Omental fat pad (tissue), 4 donors: Measurements from ENCODE around the gene ACSF2. TPM values are rescaled to one million over a fixed set of nuclear protein-coding genes. Genes with fewer than 3 reads are reported as not detected.
A peak's percentile ranks its signal among the peaks of the same experiment; 100 is the strongest.

Source experiments
- ATAC-seq: fragments of 150-250 bp; one replicate; pipeline ENCODE4 v1.9.1; 2016; ENCODE audit warnings: mild to moderate bottlenecking, moderate library complexity; ENCODE audit not compliant: low FRiP score
- DNase-seq: peaks from one replicate; pipeline ENCODE4 v3.0.0-alpha.2; 2019; ENCODE audit warnings: low spot score
- CTCF ChIP-seq, 3 donors: fragments of 450-650 bp; IDR thresholded peaks; one replicate each; pipeline ENCODE4 v1.5.1; 2016 to 2017; ENCODE audit warnings: antibody characterized with exemption in 3 of 3, mild to moderate bottlenecking in 3 of 3, moderate library complexity in 2 of 3
- total RNA-seq, 4 donors: library from RNA; depleted of rRNA; stranded (reverse); fragments of >200 nt; gene quantifications; one replicate each; pipeline ENCODE4 v1.1.0, GENCODE V29; 2016

The ACSF2 gene
- total RNA-seq, 4 donors from 2014 or later, result 36.6 to 140 (median 65.3) TPM

DNA sequence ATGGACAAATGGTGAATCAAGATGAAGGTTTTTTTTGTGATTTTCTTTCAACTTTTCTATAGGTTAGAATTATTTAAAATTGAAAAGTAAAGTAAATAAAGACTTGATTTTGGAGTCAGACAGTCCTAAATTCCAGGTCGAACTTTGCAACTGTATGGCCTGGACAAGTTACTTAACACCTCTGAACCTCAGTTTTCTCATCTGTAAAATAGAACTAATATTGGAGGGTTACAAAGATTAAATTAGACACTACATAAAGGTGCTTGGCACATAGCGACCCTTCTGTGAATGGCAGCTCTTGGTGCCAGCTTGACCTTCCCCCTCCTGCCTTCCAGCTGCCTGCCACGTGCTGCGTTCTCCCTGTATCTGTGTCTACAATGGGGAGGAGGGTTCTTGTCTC is 55.6 kb downstream of the ACSF2 start:
- TF ChIP-seq CTCF (IDR thresholded peaks at IDR 0.05), result no peak
- DNase-seq (no peak), ATAC-seq (no peak)

- TF ChIP-seq CTCF (IDR thresholded peaks at IDR 0.05), result no peak
- DNase-seq (no peak), ATAC-seq (no peak)
Observed at GRCh38 chr17:50482110-50482509, 56.1 kb downstream of the ACSF2 start.

GRCh38 chr17:50482516-50482915 is 56.5 kb downstream of the ACSF2 start:
- TF ChIP-seq CTCF (IDR thresholded peaks at IDR 0.05), result peak in 1 of 3 donors; percentile 96
- ATAC-seq, result peak; percentile 85
- DNase-seq, result peak; percentile 91

- DNase-seq, result no peak
Observed at GRCh38 chr17:50483266-50483665, 57.2 kb downstream of the ACSF2 start.

DNA sequence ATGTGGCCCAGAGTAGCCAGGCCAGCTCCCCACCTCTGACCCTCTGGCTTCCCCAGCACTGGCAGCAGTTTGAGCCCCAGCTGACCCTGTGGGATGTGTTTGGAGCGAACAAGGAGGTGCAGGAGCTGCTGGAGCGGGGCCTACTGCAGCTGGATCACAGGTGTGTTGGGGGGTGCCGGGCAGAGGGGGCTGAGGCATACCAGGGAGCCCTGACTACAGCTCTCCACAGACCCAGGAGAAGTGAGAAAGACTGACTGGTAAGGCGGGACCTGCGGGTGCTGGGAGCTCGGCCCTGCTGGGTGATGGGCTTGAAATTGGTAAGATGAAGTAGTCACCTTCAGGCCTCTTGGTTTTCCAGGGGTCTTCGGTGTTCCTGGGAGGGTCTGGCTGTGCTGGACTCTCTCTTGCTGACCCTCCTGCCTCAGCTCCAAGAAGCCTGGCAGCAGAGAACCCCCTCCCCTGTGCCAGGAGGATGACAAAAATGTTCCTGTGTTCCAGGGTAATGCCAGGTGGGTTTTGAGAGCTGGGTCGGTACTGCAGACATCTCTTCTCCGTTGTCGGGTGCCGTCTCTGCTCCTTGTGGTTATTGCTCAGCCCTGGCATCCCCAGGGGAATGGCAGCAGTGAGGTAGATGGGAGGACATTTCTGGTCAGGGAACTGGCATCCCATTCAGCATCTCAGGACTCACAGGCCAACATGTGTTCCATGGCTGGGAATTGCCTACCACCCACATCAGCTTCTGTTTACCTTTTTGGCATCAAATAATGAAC is 58.6 kb downstream of the ACSF2 start:
- DNase-seq (no peak), ATAC-seq (no peak)
- no peak for TF ChIP-seq CTCF (IDR thresholded peaks at IDR 0.05)

More at GRCh38 chr17:50483266-50483665, 57.2 kb downstream of the ACSF2 start:
- no peak for TF ChIP-seq CTCF (IDR thresholded peaks at IDR 0.05)
- ATAC-seq, result no peak

- DNase-seq, result no peak
- ATAC-seq, result no peak
- TF ChIP-seq CTCF (IDR thresholded peaks at IDR 0.05), result no peak
Observed at GRCh38 chr17:50487213-50488096, 61.4 kb downstream of the ACSF2 start.
